Measurements from ENCODE around the gene CRELD2.
A peak's percentile ranks its signal among the peaks of the same experiment; 100 is the strongest.

The CRELD2 gene

DNA sequence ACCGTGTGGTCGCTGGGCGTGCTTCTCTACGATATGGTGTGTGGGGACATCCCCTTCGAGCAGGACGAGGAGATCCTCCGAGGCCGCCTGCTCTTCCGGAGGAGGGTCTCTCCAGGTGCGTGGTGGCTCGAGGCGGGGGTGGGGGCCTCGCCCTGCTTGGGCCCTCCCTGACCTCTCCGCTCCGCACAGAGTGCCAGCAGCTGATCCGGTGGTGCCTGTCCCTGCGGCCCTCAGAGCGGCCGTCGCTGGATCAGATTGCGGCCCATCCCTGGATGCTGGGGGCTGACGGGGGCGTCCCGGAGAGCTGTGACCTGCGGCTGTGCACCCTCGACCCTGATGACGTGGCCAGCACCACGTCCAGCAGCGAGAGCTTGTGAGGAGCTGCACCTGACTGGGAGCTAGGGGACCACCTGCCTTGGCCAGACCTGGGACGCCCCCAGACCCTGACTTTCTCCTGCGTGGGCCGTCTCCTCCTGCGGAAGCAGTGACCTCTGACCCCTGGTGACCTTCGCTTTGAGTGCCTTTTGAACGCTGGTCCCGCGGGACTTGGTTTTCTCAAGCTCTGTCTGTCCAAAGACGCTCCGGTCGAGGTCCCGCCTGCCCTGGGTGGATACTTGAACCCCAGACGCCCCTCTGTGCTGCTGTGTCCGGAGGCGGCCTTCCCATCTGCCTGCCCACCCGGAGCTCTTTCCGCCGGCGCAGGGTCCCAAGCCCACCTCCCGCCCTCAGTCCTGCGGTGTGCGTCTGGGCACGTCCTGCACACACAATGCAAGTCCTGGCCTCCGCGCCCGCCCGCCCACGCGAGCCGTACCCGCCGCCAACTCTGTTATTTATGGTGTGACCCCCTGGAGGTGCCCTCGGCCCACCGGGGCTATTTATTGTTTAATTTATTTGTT lies 44.6 kb downstream of the CRELD2 start:
- TF ChIP-seq, protein P1, sequence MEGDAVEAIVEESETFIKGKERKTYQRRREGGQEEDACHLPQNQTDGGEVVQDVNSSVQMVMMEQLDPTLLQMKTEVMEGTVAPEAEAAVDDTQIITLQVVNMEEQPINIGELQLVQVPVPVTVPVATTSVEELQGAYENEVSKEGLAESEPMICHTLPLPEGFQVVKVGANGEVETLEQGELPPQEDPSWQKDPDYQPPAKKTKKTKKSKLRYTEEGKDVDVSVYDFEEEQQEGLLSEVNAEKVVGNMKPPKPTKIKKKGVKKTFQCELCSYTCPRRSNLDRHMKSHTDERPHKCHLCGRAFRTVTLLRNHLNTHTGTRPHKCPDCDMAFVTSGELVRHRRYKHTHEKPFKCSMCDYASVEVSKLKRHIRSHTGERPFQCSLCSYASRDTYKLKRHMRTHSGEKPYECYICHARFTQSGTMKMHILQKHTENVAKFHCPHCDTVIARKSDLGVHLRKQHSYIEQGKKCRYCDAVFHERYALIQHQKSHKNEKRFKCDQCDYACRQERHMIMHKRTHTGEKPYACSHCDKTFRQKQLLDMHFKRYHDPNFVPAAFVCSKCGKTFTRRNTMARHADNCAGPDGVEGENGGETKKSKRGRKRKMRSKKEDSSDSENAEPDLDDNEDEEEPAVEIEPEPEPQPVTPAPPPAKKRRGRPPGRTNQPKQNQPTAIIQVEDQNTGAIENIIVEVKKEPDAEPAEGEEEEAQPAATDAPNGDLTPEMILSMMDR (IDR thresholded peaks at IDR 0.05; ENCODE audit: control insufficient read depth, insufficient read depth, low read depth, low read length, missing control alignments) = no peak
- peak overlapping the region; percentile 75 for H3K4me3 ChIP-seq (ENCODE audit: control insufficient read depth, low read depth, low read length)
- DNase-seq (ENCODE audit: low read depth) = no peak

DNA sequence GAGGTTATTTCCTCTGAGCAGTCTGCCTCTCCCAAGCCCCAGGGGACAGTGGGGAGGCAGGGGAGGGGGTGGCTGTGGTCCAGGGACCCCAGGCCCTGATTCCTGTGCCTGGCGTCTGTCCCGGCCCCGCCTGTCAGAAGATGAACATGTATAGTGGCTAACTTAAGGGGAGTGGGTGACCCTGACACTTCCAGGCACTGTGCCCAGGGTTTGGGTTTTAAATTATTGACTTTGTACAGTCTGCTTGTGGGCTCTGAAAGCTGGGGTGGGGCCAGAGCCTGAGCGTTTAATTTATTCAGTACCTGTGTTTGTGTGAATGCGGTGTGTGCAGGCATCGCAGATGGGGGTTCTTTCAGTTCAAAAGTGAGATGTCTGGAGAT lies 45.2 kb downstream of the CRELD2 start:
- DNase-seq (ENCODE audit: low read depth) = no peak
- TF ChIP-seq, protein P1 (IDR thresholded peaks at IDR 0.05; ENCODE audit: control insufficient read depth, insufficient read depth, low read depth, low read length, missing control alignments) = no peak
- H3K4me3 ChIP-seq (ENCODE audit: control insufficient read depth, low read depth, low read length) = no peak overlapping the region; the same call in 1 of the 2 replicates

DNA sequence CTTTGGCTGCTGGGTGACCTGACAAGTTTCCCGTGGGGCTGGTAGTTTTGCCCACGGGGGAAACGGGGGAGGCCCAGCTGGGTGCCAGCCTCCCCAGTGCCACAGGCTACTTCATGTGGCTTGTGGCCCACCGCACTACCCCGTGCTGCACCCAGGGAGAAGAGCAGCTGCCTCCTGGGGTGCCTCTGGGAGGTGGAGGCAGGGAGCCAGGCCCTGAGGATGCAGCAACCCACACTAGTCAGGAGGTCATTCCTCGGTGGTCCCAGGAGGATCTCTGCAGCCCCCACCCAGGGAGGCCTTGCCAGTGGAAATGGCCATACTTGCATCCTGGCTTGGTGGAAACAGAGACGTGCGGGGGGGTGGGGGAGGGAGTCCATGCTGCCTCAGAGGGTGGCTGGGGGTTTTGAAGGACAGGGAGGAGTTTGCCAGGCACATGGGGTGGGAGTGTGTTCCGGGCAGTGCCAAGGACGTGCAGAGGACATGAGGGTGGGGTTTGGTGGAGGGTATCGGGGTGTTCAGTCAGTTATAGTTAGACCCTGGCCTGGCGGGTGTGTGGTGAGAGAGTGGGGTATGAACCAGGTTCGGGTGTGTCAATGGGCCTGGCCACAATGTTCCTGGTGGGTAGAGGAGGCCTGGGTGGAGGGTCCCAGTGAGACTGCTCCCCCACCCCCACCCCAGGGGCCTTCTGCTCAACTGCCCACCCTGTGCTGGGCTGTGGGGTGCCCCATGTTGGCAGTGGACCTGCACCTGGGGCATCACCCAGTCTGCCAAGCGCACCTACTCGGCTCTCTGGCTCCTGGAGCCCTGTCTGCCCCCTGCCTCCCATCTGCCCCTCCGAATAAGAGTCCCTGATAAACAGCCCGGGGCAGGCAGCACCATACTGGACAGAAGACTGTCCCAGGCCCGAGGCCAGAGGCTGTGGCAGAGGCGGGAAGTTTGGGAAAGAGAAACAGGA lies 46.0 kb downstream of the CRELD2 start:
- no peak overlapping the region for H3K4me3 ChIP-seq (ENCODE audit: control insufficient read depth, low read depth, low read length)
- no peak for DNase-seq (ENCODE audit: low read depth)
- TF ChIP-seq, protein P1 (IDR thresholded peaks at IDR 0.05; ENCODE audit: control insufficient read depth, insufficient read depth, low read depth, low read length, missing control alignments) = no peak

DNA sequence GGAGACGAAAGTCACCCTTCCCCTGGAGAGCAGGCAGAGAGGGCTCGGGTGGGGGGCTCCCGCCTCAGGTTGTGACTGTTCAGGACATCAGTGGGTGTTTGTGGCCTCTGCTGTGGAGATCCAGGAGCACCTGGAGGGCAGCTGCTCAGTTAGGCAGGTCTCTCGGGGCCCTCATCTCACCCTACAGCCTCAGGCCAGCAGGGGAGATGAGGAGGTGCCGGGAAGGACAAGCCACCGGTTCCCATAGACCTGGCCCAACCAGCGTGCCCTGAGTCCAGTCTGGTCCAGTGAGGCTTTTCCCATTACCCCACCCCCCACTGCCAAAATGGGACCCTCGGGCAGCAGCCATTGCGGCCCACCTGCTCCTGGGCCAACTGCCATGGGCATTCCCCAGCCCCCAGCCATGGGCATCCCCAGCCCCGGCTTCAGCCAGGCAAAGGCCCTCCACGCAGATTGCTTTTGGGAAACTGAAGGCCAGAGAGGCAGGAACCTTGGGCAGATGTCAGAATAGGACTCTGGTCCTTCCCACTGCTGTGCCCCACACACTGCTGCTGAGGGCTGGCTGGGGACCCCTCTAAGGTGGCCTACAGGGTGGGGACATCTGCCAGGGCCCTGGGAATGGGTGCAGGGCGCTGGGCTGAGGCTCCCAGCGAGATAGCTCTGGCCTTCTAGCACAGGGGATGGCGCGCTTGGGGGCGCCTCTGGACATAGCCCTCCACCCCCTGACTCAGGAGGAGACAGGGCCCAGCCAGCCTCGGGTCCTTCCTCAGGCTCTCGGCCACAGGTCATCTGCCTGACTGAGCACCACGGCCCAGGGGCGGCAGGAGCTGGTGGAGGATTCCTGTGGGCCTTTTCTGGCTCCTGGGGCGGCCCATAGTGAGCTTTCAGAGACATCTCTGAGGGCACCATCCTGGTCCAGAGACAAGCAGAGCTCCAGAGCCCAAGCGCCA lies 46.9 kb downstream of the CRELD2 start:
- no peak for DNase-seq (ENCODE audit: low read depth)
- TF ChIP-seq, protein P1 (IDR thresholded peaks at IDR 0.05; ENCODE audit: control insufficient read depth, insufficient read depth, low read depth, low read length, missing control alignments) = no peak
- H3K4me3 ChIP-seq (ENCODE audit: control insufficient read depth, low read depth, low read length) = no peak overlapping the region

DNA sequence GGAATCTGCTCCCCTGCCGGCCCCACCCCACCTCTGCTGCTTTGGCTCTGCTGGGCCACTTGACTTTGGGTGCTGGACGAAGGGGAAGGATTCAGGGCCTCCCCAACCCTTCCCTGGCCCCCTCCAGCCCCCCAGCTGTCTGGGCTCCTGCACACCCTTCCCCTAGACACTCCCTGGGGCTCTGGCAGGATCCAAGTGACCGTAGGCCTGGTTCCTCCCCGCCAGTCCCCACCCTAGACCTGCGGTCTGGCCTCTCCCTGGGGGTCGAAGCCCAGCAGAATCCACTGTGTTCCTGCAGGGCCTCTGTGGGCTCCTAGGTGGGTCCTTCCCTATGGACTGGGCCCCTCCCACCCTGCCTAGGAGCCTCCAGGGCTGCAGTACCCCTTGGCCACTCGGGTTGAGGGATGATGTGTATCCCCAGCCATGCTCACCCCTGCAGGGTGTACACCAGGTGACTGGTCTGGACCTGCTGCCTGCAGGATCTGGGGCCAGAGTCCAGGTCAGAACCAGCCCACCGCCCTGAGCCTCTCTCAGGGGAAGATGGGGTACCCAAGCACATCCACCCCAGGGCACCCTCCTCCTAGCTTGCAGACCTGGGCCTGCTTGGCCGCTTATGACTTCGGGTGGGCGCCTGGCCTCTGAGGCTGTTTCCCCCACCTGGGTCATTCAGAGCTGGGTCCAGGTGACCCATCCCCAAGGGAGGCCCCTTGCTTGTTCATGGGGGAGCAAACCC lies 47.8 kb downstream of the CRELD2 start:
- TF ChIP-seq, protein P1 (IDR thresholded peaks at IDR 0.05; ENCODE audit: control insufficient read depth, insufficient read depth, low read depth, low read length, missing control alignments) = no peak
- no peak for DNase-seq (ENCODE audit: low read depth)
- H3K4me3 ChIP-seq (ENCODE audit: control insufficient read depth, low read depth, low read length) = no peak overlapping the region
